ENCODE results near the gene CD274. TPM values are rescaled to one million over a fixed set of nuclear protein-coding genes. Genes with fewer than 3 reads are reported as not detected.

CD274 gene
- total RNA-seq, 1 donor from 2014 or later, result 2.2 TPM

GRCh38 chr9:5511476-5511875 lies 61.1 kb downstream of the CD274 start:
- peak overlapping the region; percentile 84 for H3K27ac ChIP-seq
- peak overlapping the region; percentile 35 to 36 for H3K4me3 ChIP-seq
- H3K36me3 ChIP-seq, result no peaks in the 10 kb centered on the region
- TF ChIP-seq POLR2A (IDR thresholded peaks at IDR 0.05) (no peak), CTCF (IDR thresholded peaks at IDR 0.05) (no peak), POLR2AphosphoS5 (IDR thresholded peaks at IDR 0.05; ENCODE audit: insufficient read depth in 1 of 2, low read depth in 1 of 2) (no peak)
- intact Hi-C loops (cut with DNase I), result no loop called here
- no peak for DNase-seq (ENCODE audit: extremely low spot score in 2 of 2)
- no peaks in the 10 kb centered on the region for H3K9me3 ChIP-seq
- peaks cover 33% of the 10 kb centered on the region for H3K4me1 ChIP-seq
- no peaks in the 10 kb centered on the region for H3K27me3 ChIP-seq

GRCh38 chr9:5511935-5512580 lies 61.7 kb downstream of the CD274 start:
- intact Hi-C loops (cut with DNase I), result no loop called here

GRCh38 chr9:5512658-5513452 lies 62.5 kb downstream of the CD274 start:
- intact Hi-C loops (cut with DNase I), result no loop called here
- H3K9me3 ChIP-seq, result no peaks in the 10 kb centered on the region
- TF ChIP-seq CTCF (IDR thresholded peaks at IDR 0.05) (no peak), POLR2A (IDR thresholded peaks at IDR 0.05) (no peak), POLR2AphosphoS5 (IDR thresholded peaks at IDR 0.05; ENCODE audit: insufficient read depth in 1 of 2, low read depth in 1 of 2) (no peak)
- no peak overlapping the region for H3K27ac ChIP-seq
- no peak for DNase-seq (ENCODE audit: extremely low spot score in 2 of 2)
- no peak overlapping the region for H3K4me3 ChIP-seq
- peaks cover 40% of the 10 kb centered on the region for H3K4me1 ChIP-seq
- H3K36me3 ChIP-seq, result no peaks in the 10 kb centered on the region
- no peaks in the 10 kb centered on the region for H3K27me3 ChIP-seq

More at GRCh38 chr9:5511935-5512580, 61.7 kb downstream of the CD274 start:
- Histone ChIP-seq H3K4me1 (peaks cover 33% of the 10 kb centered on the region), H3K9me3 (no peaks in the 10 kb centered on the region), H3K27me3 (no peaks in the 10 kb centered on the region), H3K4me3 (peak overlapping the region; percentile 35 to 36), H3K36me3 (no peaks in the 10 kb centered on the region), H3K27ac (peak overlapping the region; percentile 84)
- TF ChIP-seq CTCF (IDR thresholded peaks at IDR 0.05) (no peak), POLR2A (IDR thresholded peaks at IDR 0.05) (no peak), POLR2AphosphoS5 (IDR thresholded peaks at IDR 0.05; ENCODE audit: insufficient read depth in 1 of 2, low read depth in 1 of 2) (no peak)
- no peak for DNase-seq (ENCODE audit: extremely low spot score in 2 of 2)

GRCh38 chr9:5513966-5514616 lies 63.7 kb downstream of the CD274 start:
- no peaks in the 10 kb centered on the region for H3K36me3 ChIP-seq
- DNase-seq (ENCODE audit: extremely low spot score in 2 of 2), result no peak
- no peak for TF ChIP-seq POLR2AphosphoS5 (IDR thresholded peaks at IDR 0.05; ENCODE audit: insufficient read depth in 1 of 2, low read depth in 1 of 2)
- no peak for TF ChIP-seq POLR2A (IDR thresholded peaks at IDR 0.05)
- TF ChIP-seq CTCF (IDR thresholded peaks at IDR 0.05), result no peak
- no peaks in the 10 kb centered on the region for H3K27me3 ChIP-seq
- no peak overlapping the region for H3K27ac ChIP-seq
- intact Hi-C loops (cut with DNase I), result no loop called here
- H3K4me3 ChIP-seq, result no peak overlapping the region
- H3K4me1 ChIP-seq, result peaks cover 45% of the 10 kb centered on the region
- no peaks in the 10 kb centered on the region for H3K9me3 ChIP-seq

Data from vagina (tissue), 2 donors.